GM15510 (cell line): ENCODE measurements around the gene COG5.

Source experiments
- POLR2A ChIP-seq: IDR thresholded peaks from 3 replicates; pipeline ENCODE4 v1.6.1; 2011; ENCODE audit warnings: borderline replicate concordance; ENCODE audit not compliant: insufficient read length; ENCODE audit errors: extremely low read depth

COG5 gene

GRCh38 chr7:107166736-107167426 is 396.8 kb downstream of the COG5 start:
- no peak for TF ChIP-seq POLR2A

GRCh38 chr7:107165341-107165740 is 398.4 kb downstream of the COG5 start:
- TF ChIP-seq POLR2A = no peak

DNA sequence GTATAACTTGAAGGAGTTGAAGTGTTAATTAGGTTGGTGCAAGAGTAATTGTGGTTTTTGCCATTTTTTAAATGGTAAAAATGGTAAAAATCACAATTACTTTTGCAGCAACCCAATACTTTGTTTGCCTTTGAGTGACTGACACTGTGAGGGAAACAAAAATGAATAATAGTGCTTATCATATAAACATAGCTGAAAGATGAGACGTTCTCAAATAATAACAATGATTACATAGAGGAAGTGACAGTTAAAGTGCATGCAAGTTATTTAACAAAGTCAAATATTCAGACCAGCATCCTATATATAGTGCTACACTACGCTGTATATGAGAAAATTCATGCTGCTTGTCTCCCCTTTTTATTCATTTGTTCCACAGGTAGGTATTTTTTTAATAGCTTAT is 399.6 kb downstream of the COG5 start:
- no peak for TF ChIP-seq POLR2A

GRCh38 chr7:107162475-107162874 is 401.2 kb downstream of the COG5 start:
- no peak for TF ChIP-seq POLR2A

DNA sequence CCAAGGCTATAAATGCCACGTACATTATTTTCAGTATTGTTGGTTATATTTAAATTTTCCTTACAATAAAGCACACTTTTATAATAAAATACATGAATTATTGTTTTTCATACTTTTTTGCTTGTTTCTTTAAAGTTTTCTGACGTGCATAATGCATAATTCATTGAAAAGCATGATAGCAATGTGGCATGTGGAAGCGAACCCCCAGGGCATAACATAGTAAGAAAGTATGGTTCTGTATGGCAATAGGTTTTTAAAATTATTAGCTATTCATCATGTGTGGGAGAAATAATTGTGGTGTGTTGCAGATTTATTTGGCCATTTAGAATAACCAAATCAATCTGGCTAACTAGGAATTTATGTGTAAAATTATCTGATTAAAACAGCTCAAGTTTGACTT is 402.3 kb downstream of the COG5 start:
- TF ChIP-seq POLR2A = no peak

DNA sequence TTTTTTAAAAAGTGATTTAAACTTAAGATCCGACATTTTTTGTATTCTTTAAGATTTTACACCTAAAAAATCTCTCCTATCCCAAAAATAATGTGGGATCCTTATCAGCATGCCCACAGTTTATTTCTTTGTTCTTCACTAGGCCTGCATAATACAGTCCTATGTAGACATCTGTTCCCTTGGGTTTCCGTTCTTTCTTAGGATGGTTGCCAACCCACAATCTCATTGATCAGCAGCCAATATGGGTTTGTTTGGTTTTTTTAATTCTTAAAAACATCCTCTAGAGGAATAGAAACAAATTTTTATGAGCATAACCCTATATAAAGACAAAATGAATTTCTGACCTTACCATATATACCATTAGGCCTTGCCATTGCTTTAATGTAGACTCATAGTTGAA is 403.3 kb downstream of the COG5 start:
- no peak for TF ChIP-seq POLR2A

GRCh38 chr7:107158028-107158427 is 405.7 kb downstream of the COG5 start:
- no peak for TF ChIP-seq POLR2A

DNA sequence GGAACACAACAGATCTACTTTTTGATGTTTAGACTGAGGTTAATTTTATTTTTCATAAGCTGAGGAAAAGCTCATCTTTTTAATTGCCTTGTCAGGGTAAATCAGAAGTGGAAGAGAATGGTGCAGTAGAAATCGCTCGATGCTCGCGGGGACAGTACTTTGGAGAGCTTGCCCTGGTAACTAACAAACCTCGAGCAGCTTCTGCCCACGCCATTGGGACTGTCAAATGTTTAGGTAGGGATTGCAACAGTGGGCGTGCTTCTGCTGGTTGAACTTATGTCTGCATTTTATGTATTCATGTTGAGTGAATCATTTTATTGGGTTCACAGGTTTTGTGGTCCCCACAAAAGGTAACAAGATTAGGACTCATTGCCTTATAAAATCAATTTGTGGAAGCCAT is 406.6 kb downstream of the COG5 start:
- no peak for TF ChIP-seq POLR2A

- TF ChIP-seq POLR2A = no peak
Observed at GRCh38 chr7:107154826-107155225, 408.9 kb downstream of the COG5 start.

GRCh38 chr7:107152011-107152410 is 411.7 kb downstream of the COG5 start:
- TF ChIP-seq POLR2A = no peak
